GM18909 (cell line): ENCODE results near the gene WDR37.
"Not testable (repeated sequence)": the region's sequence is repeated elsewhere in the genome, so short reads cannot be mapped to it uniquely, and the experiment has no call there.

Experiments
- ATAC-seq: cut with Tn5 transposase; IDR thresholded peaks from one replicate; pipeline ENCODE4 v1.9.1; 2021; ENCODE audit warnings: mild to moderate bottlenecking; ENCODE audit not compliant: unreplicated experiment, poor library complexity

The WDR37 gene

GRCh38 chr10:1161315-1161673, 105.1 kb downstream of the WDR37 start:
- ATAC-seq: not testable (repeated sequence)

DNA sequence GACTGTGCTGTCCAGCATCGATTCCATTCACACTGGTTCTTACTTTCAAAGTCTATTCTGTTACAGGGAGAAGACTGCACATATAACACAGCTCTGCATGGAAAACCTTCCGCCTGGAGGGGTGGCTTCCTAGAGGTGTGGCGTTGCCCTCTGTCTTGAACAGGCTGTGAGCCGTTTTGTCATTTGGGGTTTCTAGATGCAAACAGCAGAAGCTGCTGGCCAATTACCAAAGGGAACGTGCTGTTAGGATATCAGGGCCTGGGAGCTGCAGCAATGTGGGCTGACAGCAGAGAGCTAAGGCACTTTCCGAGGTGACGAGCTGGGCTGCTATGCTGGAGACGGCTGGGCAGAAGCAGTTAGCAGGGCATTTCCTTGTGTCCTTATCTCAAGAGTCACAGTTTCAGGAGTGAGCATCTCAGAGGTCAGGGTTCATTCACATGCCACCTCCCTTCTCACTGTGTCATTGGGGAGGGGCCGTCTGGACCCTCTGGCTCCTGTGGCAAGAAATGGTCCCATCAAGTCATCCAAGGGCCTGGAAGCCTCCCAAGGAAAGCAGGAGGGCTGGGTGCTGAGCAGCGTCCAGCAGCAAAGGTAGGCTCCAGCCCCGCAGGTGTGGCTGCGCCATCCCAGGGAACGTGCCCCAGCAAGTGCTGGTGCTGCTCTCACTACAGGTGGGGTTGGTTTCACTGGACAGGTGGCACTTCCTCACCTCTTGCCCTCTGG, 106.5 kb downstream of the WDR37 start:
- no peak for ATAC-seq

GRCh38 chr10:1163204-1163660, 107.0 kb downstream of the WDR37 start:
- no peak for ATAC-seq

- ATAC-seq: no peak
These were observed 107.6 kb downstream of the WDR37 start for GRCh38 chr10:1163831-1164230.

- no peak for ATAC-seq
These were observed 110.1 kb downstream of the WDR37 start for GRCh38 chr10:1166101-1166827.

DNA sequence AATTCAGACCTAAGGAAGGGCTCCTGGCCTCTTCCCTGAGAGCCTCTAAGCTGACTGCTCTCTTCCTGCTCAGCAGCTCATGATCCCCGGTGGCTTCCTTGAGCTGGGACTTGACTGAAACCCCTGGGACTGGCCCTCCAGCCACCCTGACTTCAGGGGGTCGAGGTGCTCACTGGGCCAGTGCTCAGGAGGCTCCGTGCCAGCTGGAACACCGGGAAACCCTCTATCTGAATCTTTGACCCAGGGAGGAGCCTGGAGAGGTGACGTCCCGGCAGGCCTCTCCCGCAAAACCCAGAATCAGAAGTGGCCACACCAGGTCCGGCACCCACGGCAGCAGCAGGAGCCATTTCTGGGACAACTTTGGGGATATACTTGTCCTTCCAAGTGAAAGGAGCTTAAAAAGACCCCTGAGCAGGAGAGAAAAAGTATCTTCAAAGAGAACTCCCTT, 110.7 kb downstream of the WDR37 start:
- ATAC-seq: no peak

- ATAC-seq: no peak
These were observed 112.6 kb downstream of the WDR37 start for GRCh38 chr10:1168763-1169162.

DNA sequence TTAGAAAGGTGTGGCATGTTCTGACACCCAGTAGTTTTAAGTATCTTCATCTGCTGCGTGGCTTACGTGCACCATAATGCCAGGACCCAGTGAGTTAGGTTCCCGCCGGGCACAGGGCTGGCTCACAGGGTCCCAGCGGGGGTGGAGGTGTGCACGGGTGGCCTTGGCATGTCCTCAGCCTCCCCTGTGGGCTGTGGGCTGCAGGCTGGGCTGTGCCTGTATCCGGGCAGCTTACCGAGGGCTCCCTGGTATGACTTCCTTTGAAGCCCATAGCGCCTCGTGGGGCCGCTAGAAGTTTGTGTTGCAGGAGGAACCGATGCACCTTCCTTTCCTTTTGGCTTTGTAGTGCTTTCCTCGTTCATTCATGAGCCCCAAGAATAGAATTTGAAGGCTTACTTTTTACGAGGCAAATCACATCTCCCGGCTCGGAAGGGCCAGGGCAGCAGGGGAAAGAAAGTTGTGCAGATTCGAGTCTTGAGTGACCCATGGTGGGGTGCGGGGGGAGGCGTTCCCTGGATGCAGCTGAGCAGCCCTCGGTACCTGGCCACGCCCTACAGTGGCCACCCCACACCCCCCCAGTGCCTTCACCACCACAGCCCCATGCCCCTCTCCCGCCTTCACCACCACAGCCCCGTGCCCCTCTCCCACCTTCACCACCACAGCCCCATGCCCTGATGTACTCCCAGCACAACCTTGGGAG, 113.2 kb downstream of the WDR37 start:
- ATAC-seq: no peak

DNA sequence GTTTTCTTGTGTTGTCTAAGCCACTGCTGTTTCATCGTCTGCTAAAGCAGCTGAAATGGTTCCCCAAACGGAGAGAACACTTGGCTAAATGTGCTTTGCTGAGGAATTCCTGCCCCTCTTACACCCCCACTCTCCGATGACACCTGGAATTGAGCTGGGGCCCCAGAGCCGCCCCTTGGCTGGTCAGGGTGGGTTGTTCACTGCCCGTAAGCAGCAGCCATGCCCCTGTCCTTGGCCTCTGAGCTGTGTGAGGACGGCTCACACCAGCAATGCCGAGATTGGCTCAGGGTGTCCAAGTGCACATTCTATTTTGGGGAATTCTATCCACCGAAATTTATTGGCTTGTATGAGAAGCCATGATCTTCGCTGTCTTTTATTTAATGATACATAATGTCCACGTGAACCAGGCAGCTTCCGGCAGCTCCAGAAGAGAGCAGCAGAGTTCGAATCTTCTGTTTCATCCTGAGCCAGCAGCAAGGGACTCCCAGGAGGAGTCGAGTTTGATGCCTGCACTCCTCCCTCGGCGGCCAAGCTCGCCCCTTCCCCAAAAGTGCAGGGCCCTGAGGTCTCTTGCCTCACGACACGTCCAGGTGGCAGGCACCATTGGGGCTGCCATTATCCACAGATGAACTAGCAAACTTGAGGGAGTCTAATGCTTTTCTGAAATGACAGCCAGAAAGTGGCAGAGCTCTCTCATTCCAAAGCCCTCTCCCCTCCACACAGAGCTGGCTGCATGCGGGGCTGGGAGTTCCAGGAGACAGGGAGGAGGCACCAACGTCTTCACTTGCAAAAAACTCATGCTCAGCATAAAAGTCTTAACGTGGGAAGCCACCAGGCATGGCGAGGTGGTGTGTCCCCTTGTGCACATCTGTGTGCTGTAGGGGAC, 114.0 kb downstream of the WDR37 start:
- ATAC-seq: no peak

- no peak for ATAC-seq
These were observed 114.6 kb downstream of the WDR37 start for GRCh38 chr10:1170867-1171180.

DNA sequence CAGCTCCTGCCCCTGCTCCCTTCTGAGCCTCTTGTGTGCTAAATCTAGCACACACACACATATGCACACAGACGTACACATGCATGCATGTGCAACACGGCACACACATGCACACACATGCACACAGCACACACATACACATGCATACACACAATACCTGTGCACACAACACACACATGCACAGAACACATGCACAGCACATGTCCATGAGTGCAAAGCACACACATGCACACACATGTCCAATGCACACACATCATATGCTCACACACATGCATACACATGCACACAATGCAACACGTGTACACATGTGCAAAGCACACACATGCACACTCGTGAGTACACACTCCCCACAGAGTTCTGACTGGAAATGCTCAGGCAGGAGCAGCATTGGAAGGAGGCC, 115.0 kb downstream of the WDR37 start:
- ATAC-seq: no peak

GRCh38 chr10:1171586-1171985, 115.4 kb downstream of the WDR37 start:
- ATAC-seq: no peak

DNA sequence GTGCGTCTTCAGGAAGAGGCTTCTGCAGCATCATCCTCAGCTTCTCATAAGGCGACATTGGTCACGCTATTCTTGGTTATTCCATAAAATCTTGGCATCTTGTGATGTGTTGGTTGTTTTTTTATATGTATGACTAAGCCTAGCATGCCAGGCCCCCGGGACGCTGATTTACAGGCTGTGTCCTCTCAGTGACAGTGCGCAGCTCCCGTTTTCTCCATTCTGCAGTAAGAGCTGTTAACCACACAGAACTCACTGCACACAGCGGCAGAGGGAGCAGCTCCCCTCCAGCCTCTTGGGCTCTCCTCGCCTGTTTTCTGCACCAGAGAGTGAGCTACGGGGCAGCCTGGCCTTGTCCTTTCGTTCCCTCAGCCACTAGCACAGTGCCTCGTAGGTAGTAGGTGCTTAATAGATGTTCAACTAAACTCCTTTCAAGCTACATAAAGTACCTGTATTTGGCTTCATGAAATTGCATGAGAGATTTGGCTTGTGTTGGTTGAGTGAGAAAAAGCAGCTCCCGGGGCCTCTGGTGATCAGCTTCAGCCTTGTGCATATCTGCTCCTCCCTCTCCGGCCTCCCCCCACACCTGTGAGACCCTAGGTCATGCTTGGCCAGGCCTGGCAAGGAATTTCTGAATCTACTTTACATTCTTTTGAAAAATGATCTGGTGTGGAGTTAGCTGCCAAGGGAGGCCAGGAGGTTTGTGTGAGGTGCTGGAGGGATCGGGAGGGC, 116.2 kb downstream of the WDR37 start:
- no peak for ATAC-seq

GRCh38 chr10:1173091-1173490, 116.9 kb downstream of the WDR37 start:
- ATAC-seq: no peak

DNA sequence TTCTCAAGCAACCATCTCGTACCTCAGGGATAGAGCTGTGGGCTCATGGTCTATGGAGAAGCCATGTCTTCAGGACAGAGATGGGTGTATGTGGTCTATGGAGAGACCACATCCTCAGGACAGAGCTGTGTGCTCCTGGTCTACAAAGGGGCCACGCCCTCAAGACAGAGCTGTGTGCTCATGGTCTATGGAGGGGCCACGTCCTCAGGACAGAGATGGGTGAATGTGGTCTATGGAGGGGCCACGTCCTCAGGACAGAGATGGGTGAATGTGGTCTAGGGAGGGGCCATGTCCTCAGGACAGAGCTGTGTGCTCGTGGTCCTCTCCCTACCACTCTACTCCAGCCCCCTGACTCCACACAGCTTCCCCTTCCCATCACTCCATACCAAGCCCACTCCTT, 117.8 kb downstream of the WDR37 start:
- no peak for ATAC-seq

DNA sequence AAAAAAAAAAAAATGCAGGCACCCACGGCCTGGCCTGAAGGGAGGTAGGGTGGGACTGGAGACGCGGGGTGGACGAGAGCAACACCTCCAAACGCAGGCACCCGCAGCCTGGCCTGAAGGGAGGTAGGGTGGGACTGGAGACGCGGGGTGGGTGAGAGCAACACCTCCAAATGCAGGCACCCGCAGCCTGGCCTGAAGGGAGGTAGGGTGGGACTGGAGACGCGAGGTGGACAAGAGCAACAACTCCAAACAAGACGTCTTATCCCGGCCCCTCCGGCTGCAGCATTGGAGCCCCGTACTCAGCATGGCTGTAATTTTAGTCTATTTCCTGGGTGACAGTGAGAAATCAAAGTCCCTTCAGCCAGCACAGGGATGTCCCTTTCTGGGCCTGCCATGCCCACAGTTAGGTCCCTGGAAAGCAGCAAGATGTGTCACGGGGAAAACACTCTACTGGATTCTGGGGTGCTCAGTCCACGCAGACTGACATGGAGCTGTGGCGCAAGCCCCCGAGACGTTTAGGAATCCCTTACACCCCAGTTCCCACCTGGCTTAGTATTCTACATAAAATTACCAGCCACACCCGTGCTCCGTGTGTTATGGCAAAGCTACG, 119.9 kb downstream of the WDR37 start:
- ATAC-seq: no peak

GRCh38 chr10:1177936-1178335, 121.8 kb downstream of the WDR37 start:
- no peak for ATAC-seq

DNA sequence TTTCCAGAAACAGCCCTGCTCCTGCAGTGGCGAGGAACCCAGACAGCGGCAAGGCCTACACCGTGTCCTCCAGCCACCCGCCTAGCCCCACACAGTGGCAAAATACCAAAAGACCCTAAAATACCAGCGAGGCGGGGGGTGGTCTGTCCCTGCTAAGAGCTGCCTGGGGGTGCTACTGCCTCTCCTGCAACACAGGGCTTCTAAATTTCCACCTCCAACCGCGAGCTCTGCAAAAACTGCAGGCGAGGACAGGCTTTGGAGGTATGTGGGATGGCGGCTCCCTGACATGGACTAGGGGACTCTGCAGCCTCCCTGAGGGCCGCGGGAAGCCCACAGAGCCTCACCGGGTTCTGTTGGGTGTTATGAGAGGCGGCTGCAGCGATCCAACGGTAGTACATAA, 122.3 kb downstream of the WDR37 start:
- no peak for ATAC-seq

DNA sequence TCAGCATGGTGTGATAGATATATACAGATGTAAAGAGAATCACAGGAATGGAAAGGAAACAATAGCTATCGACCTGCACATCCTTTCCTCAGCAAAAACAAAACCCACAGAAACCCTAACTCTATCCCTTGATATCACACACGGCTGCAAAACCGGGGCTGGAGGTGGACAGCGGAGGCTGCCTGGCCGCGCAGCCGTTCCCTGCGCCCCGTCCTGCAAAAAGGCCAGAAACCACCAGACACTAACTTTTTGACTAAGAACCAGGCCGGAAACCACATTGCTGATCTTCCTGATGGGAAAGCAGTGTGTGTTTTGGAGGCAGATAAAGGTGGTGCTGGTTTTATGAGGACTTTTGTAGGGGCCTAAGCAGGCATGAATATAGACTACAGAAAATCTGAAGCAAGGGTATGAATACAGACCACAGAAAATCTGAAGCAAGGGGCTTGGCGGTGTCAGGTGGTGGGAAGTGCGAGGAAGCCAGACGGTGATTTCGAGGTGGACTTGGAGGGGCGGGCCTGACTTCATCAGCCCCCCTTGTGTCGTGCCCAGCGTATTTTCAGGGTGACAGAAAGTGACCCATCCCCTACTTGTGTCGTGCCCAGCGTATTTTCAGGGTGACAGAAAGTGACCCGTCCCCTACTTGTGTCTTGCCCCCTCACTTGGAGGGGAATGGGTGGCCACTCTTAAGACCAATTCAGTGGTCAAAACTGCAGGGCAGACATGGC, 123.3 kb downstream of the WDR37 start:
- ATAC-seq: no peak
